Measurements from ENCODE around the gene EFL1.

GRCh38 chr15:82124331-82125263 is 137.9 kb downstream of the EFL1 start:
- no peak; the same call in 1 of the 2 replicates for TF ChIP-seq CTCF (conservative IDR thresholded peaks at IDR 0.05)
- no peak for TF ChIP-seq ZFX (IDR thresholded peaks at IDR 0.05)

Measured in C4-2B (cell line).